ENCODE measurements around the gene SYT17.

The SYT17 gene

DNA sequence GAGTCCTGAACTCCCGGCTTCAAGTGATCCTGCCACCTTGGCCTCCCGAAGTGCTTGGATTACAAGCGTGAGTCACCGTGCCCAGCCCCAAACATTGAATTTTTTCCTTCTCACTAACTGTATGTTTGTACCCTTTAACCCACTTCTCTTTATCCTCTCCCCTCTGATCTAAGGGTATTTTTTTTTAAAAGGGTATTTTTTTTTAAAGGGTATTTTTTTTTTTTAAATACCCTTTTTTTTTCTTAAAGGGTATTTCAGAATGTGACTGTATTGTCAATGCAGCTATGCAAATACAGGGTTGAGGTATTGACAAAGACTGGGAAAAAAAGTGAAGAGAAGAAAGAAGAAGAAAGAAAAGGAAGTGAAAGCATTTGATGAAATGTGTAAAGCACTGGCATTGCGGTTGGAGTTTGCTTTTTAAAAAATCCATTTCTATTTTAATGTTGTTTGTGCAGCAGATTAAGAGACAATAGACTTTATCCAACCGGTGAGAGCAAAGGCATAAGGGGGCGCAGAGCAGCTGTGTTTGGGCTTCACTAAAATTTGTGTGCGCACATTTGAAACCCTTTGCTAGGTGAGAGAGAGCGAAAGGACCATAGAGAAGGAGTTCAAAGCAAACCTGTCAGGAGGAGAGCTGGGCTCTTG is 42.4 kb downstream of the SYT17 start:
- peaks cover 42% of the 10 kb centered on the region for H3K36me3 ChIP-seq (replicated peaks; ENCODE audit: low read depth, low read length)
- peaks cover 50% of the 10 kb centered on the region for H3K4me1 ChIP-seq (ENCODE audit: low read length)
- peaks cover 10% of the 10 kb centered on the region; the same call in 1 of the 2 replicates for H3K79me2 ChIP-seq (ENCODE audit: low read length)
- H2AFZ ChIP-seq (ENCODE audit: low read depth, low read length): 0 out of 2 replicates have a peak overlapping the region, but pooled peaks have one; percentile 11
- no peaks in the 10 kb centered on the region for H3K27me3 ChIP-seq (ENCODE audit: low read depth, low read length)
- peak overlapping the region; percentile 98 for H3K27ac ChIP-seq (ENCODE audit: low read length)
- TF ChIP-seq, protein P1, sequence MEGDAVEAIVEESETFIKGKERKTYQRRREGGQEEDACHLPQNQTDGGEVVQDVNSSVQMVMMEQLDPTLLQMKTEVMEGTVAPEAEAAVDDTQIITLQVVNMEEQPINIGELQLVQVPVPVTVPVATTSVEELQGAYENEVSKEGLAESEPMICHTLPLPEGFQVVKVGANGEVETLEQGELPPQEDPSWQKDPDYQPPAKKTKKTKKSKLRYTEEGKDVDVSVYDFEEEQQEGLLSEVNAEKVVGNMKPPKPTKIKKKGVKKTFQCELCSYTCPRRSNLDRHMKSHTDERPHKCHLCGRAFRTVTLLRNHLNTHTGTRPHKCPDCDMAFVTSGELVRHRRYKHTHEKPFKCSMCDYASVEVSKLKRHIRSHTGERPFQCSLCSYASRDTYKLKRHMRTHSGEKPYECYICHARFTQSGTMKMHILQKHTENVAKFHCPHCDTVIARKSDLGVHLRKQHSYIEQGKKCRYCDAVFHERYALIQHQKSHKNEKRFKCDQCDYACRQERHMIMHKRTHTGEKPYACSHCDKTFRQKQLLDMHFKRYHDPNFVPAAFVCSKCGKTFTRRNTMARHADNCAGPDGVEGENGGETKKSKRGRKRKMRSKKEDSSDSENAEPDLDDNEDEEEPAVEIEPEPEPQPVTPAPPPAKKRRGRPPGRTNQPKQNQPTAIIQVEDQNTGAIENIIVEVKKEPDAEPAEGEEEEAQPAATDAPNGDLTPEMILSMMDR (IDR thresholded peaks at IDR 0.05; ENCODE audit: low read depth, low read length): peak; percentile 23; the same call in 1 of the 2 replicates
- no peak for TF ChIP-seq EZH2phosphoT487 (IDR thresholded peaks at IDR 0.05; ENCODE audit: low read depth)
- H3K9ac ChIP-seq (ENCODE audit: low read length): peak overlapping the region; percentile 84
- H3K9me3 ChIP-seq (ENCODE audit: insufficient read depth, low read length): peaks cover 38% of the 10 kb centered on the region
- H3K4me3 ChIP-seq (ENCODE audit: low read length): peak overlapping the region; percentile 70
- H3K4me2 ChIP-seq (ENCODE audit: low read length): peak overlapping the region; percentile 78
- no peaks in the 10 kb centered on the region for H4K20me1 ChIP-seq (ENCODE audit: insufficient read depth, low read length)

DNA sequence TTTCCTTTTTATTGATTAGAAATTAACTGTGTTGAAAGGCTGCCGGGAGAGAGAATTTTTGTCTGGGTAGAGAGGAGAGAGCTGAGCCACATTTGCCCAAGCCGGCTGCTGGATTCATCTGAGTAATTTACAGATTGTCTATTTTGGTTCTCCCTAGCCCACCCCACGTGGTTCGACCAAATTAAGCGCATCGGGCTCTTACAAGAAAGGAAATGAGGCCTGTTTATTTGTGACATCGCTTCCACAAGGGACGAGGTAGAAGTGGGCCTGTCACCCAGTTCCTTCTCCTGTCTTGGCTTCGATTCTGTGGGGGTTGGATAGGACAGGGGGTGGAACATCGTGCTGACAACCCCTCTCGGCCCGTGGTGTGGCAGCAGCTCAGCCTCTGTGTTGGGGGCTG is 42.9 kb downstream of the SYT17 start:
- H2AFZ ChIP-seq (ENCODE audit: low read depth, low read length): peak overlapping the region; percentile 70; the same call in 1 of the 2 replicates
- peak overlapping the region; percentile 84 for H3K9ac ChIP-seq (ENCODE audit: low read length)
- no peak for TF ChIP-seq EZH2phosphoT487 (IDR thresholded peaks at IDR 0.05; ENCODE audit: low read depth)
- TF ChIP-seq, protein P1 (IDR thresholded peaks at IDR 0.05; ENCODE audit: low read depth, low read length): no peak
- H4K20me1 ChIP-seq (ENCODE audit: insufficient read depth, low read length): no peaks in the 10 kb centered on the region
- H3K4me2 ChIP-seq (ENCODE audit: low read length): peak overlapping the region; percentile 78
- peak overlapping the region; percentile 98 for H3K27ac ChIP-seq (ENCODE audit: low read length)
- H3K4me1 ChIP-seq (ENCODE audit: low read length): peaks cover 50% of the 10 kb centered on the region
- H3K9me3 ChIP-seq (ENCODE audit: insufficient read depth, low read length): peaks cover 38% of the 10 kb centered on the region
- H3K27me3 ChIP-seq (ENCODE audit: low read depth, low read length): no peaks in the 10 kb centered on the region
- peaks cover 43% of the 10 kb centered on the region for H3K36me3 ChIP-seq (replicated peaks; ENCODE audit: low read depth, low read length)
- H3K79me2 ChIP-seq (ENCODE audit: low read length): peaks cover 10% of the 10 kb centered on the region; the same call in 1 of the 2 replicates
- H3K4me3 ChIP-seq (ENCODE audit: low read length): peak overlapping the region; percentile 70

- Histone ChIP-seq H3K36me3 (replicated peaks; ENCODE audit: low read depth, low read length) (peaks cover 43% of the 10 kb centered on the region), H2AFZ (ENCODE audit: low read depth, low read length) (no peak overlapping the region), H3K9ac (ENCODE audit: low read length) (peak overlapping the region; percentile 84; the same call in 1 of the 2 replicates), H3K4me2 (ENCODE audit: low read length) (0 out of 2 replicates have a peak overlapping the region, but pooled peaks have one; percentile 78), H4K20me1 (ENCODE audit: insufficient read depth, low read length) (no peaks in the 10 kb centered on the region), H3K4me1 (ENCODE audit: low read length) (peaks cover 46% of the 10 kb centered on the region), H3K79me2 (ENCODE audit: low read length) (peaks cover 10% of the 10 kb centered on the region; the same call in 1 of the 2 replicates), H3K9me3 (ENCODE audit: insufficient read depth, low read length) (peaks cover 38% of the 10 kb centered on the region), H3K4me3 (ENCODE audit: low read length) (peak overlapping the region; percentile 70; the same call in 1 of the 2 replicates), H3K27me3 (ENCODE audit: low read depth, low read length) (no peaks in the 10 kb centered on the region), H3K27ac (ENCODE audit: low read length) (peak overlapping the region; percentile 98)
- TF ChIP-seq EZH2phosphoT487 (IDR thresholded peaks at IDR 0.05; ENCODE audit: low read depth): no peak
- TF ChIP-seq, protein P1 (IDR thresholded peaks at IDR 0.05; ENCODE audit: low read depth, low read length): no peak
Observed at GRCh38 chr16:19212059-19212458, 44.0 kb downstream of the SYT17 start.

DNA sequence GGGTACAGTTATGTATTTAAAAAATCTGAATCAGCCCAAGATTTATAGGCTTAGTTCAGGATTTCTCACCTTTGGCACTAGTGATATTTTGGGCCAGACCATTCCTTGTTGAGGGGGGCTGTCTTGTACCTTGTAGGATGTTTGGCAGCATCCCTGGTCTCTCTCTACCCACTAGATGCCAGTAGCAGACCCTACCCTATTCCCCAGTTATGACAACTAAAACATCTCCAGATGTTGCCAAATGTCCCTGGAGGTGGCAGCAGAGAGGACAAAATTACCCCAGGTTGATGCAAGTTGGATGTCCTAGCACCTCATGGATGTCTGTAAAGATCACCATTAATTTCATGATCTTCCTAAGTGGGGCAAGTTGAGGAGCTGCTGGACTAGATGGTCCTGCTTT is 45.8 kb downstream of the SYT17 start:
- H3K36me3 ChIP-seq (replicated peaks; ENCODE audit: low read depth, low read length): peaks cover 40% of the 10 kb centered on the region
- H3K79me2 ChIP-seq (ENCODE audit: low read length): peaks cover 10% of the 10 kb centered on the region; the same call in 1 of the 2 replicates
- peaks cover 29% of the 10 kb centered on the region for H3K4me1 ChIP-seq (ENCODE audit: low read length)
- H3K4me2 ChIP-seq (ENCODE audit: low read length): no peak overlapping the region
- H2AFZ ChIP-seq (ENCODE audit: low read depth, low read length): no peak overlapping the region
- H3K27me3 ChIP-seq (ENCODE audit: low read depth, low read length): no peaks in the 10 kb centered on the region
- peaks cover 32% of the 10 kb centered on the region; the same call in 1 of the 2 replicates for H3K9me3 ChIP-seq (ENCODE audit: insufficient read depth, low read length)
- H4K20me1 ChIP-seq (ENCODE audit: insufficient read depth, low read length): no peaks in the 10 kb centered on the region
- TF ChIP-seq EZH2phosphoT487 (IDR thresholded peaks at IDR 0.05; ENCODE audit: low read depth): no peak
- TF ChIP-seq, protein P1 (IDR thresholded peaks at IDR 0.05; ENCODE audit: low read depth, low read length): peak; percentile 29; the same call in 1 of the 2 replicates
- H3K9ac ChIP-seq (ENCODE audit: low read length): no peak overlapping the region
- H3K4me3 ChIP-seq (ENCODE audit: low read length): no peak overlapping the region
- no peak overlapping the region for H3K27ac ChIP-seq (ENCODE audit: low read length)

Measured in OCI-LY3 (cell line).